OCI-LY7 (cell line): ENCODE results near the gene KCNC1. TPM values are rescaled to one million over a fixed set of nuclear protein-coding genes. Genes with fewer than 3 reads are reported as not detected.

Experiments
- BruUV-seq: library from RNA; stranded (reverse); fragments of 400-500 nt; replicated peaks from 2 replicates; lab custom pipeline; 2021; lab: Mats Ljungman, UMichigan
- CTCF ChIA-PET: fragments of 300-600 bp; sonication (Branson Sonifier 250); formaldehyde crosslinking; loops from one replicate; lab custom pipeline; 2022; ENCODE audit warnings: antibody characterized with exemption; ENCODE audit not compliant: unreplicated experiment; lab: Charles Lee
- POLR2A ChIA-PET: fragments of 300-600 bp; sonication (Branson Sonifier 250); formaldehyde crosslinking; loops from one replicate; lab custom pipeline; 2022; ENCODE audit warnings: antibody characterized with exemption; lab: Charles Lee
- DNase-seq: peaks from one replicate; pipeline ENCODE4 v3.0.0-alpha.2; 2015; ENCODE audit warnings: low spot score
- H2AFZ ChIP-seq: fragments of 200-600 bp; sonication (generic), shearing (Covaris generic); 2 replicates; pipeline ENCODE4 v1.6.1; 2014; ENCODE audit warnings: mild to moderate bottlenecking, antibody characterized with exemption, low read length, moderate library complexity
- H3K27ac ChIP-seq: fragments of 200-600 bp; sonication (generic); 2 replicates; pipeline ENCODE4 v1.5.1; 2014; ENCODE audit warnings: mixed run types, low read depth, mild to moderate bottlenecking, moderate library complexity, low read length, inconsistent platforms; ENCODE audit not compliant: poor library complexity, severe bottlenecking
- H3K36me3 ChIP-seq: fragments of 200-600 bp; sonication (generic); 2 replicates; pipeline ENCODE4 v1.6.1; 2014; ENCODE audit warnings: mild to moderate bottlenecking, antibody characterized with exemption, low read length, moderate library complexity, mixed read lengths; ENCODE audit not compliant: insufficient read depth
- H3K4me1 ChIP-seq: fragments of 200-600 bp; sonication (generic); 2 replicates; pipeline ENCODE4 v1.5.1; 2014; ENCODE audit warnings: mild to moderate bottlenecking, low read length; ENCODE audit not compliant: insufficient read depth, poor library complexity, severe bottlenecking
- H3K4me2 ChIP-seq: fragments of 200-600 bp; sonication (generic); 2 replicates; pipeline ENCODE4 v1.6.1; 2014; ENCODE audit warnings: mild to moderate bottlenecking, low read length
- H3K4me3 ChIP-seq: fragments of 200-600 bp; sonication (generic); 2 replicates; pipeline ENCODE4 v1.5.1; 2014; ENCODE audit warnings: mild to moderate bottlenecking, low read depth, low read length; ENCODE audit not compliant: poor library complexity, severe bottlenecking
- H3K79me2 ChIP-seq: fragments of 200-600 bp; sonication (generic); 2 replicates; pipeline ENCODE4 v1.6.1; 2016; ENCODE audit warnings: low read depth, mild to moderate bottlenecking, low read length, moderate library complexity, mixed read lengths; ENCODE audit not compliant: insufficient read depth
- H3K9me2 ChIP-seq: fragments of 200-600 bp; sonication (generic); 2 replicates; pipeline ENCODE4 v1.6.1; 2016; ENCODE audit warnings: mild to moderate bottlenecking, low read length, mixed read lengths; ENCODE audit not compliant: insufficient read depth
- H3K9me3 ChIP-seq: fragments of 200-600 bp; sonication (generic); 2 replicates; pipeline ENCODE4 v1.6.1; 2014; ENCODE audit warnings: mild to moderate bottlenecking, mixed run types, low read length, mixed read lengths
- H4K20me1 ChIP-seq: fragments of 200-600 bp; sonication (generic); 2 replicates; pipeline ENCODE4 v1.6.1; 2014; ENCODE audit warnings: mild to moderate bottlenecking, antibody characterized with exemption, low read length, moderate library complexity, mixed read lengths; ENCODE audit not compliant: insufficient read depth
- CTCF ChIP-seq: fragments of 200-600 bp; sonication (generic); conservative IDR thresholded peaks from 2 replicates; pipeline ENCODE4 v1.5.1; 2014; ENCODE audit warnings: mild to moderate bottlenecking, antibody characterized with exemption, low read length, moderate library complexity, mixed read lengths
- EZH2phosphoT487 ChIP-seq: fragments of 200-600 bp; sonication (generic); IDR thresholded peaks from 2 replicates; pipeline ENCODE4 v1.6.1; 2018; ENCODE audit warnings: low read depth, borderline replicate concordance, mild to moderate bottlenecking, mixed run types, antibody characterized with exemption, low read length, moderate library complexity, mixed read lengths
- intact Hi-C: fragments of 100-400 bp; cut with micrococcal nuclease; formaldehyde crosslinking; loops from one replicate; pipeline ENCODE4 v1.10.0; 2022; ENCODE audit not compliant: unreplicated experiment
- total RNA-seq, 2 experiments: library from RNA; depleted of rRNA in 1 of 2; stranded (reverse); fragments of >200 nt in 1 of 2; shearing (Covaris generic) in 1 of 2; gene quantifications; 2 replicates each; pipeline ENCODE4 v1.2.3, GENCODE V29; 2014 to 2022

KCNC1 gene
- total RNA-seq, 2 experiments from 2014 or later = not detected

GRCh38 chr11:17721242-17721999 is 13.2 kb upstream of the KCNC1 start:
- H2AFZ ChIP-seq = no peak overlapping the region
- ChIA-PET POLR2A (interaction anchor here (0.6 kb wide), 1 partner anchor 883 kb away, joined by 3 read pairs; no protein-coding TSS in a partner anchor), CTCF (no interaction called here)
- H3K9me3 ChIP-seq = no peaks in the 10 kb centered on the region
- intact Hi-C loops = no loop called here
- BruUV-seq = no TSS peak
- no peaks in the 10 kb centered on the region for H3K79me2 ChIP-seq
- no peaks in the 10 kb centered on the region for H3K9me2 ChIP-seq
- no peaks in the 10 kb centered on the region for H4K20me1 ChIP-seq
- no peak overlapping the region for H3K4me2 ChIP-seq
- H3K36me3 ChIP-seq = no peaks in the 10 kb centered on the region
- H3K27ac ChIP-seq = no peak overlapping the region
- H3K4me1 ChIP-seq = no peaks in the 10 kb centered on the region
- H3K4me3 ChIP-seq = no peak overlapping the region
- DNase-seq = no peak
- TF ChIP-seq CTCF = no peak
- TF ChIP-seq EZH2phosphoT487 = no peak

GRCh38 chr11:17722000-17722643 is 12.5 kb upstream of the KCNC1 start:
- Histone ChIP-seq H2AFZ (no peak overlapping the region), H3K4me2 (no peak overlapping the region), H3K4me1 (no peaks in the 10 kb centered on the region), H3K9me2 (no peaks in the 10 kb centered on the region), H3K27ac (no peak overlapping the region), H3K79me2 (no peaks in the 10 kb centered on the region), H3K36me3 (no peaks in the 10 kb centered on the region), H4K20me1 (no peaks in the 10 kb centered on the region), H3K4me3 (no peak overlapping the region), H3K9me3 (no peaks in the 10 kb centered on the region)
- ChIA-PET CTCF (no interaction called here), POLR2A (no interaction called here)
- DNase-seq = no peak
- no TSS peak for BruUV-seq
- intact Hi-C loops = no loop called here
- no peak for TF ChIP-seq EZH2phosphoT487

GRCh38 chr11:17724020-17724908 is 10.3 kb upstream of the KCNC1 start:
- H3K4me2 ChIP-seq = no peak overlapping the region
- no peaks in the 10 kb centered on the region for H3K4me1 ChIP-seq
- ChIA-PET POLR2A (no interaction called here), CTCF (interaction anchor here (1.0 kb wide), 1 partner anchor 9 kb away, joined by 3 read pairs; no protein-coding TSS in a partner anchor)
- intact Hi-C loops = no loop called here
- no peak overlapping the region for H3K27ac ChIP-seq
- no peak overlapping the region for H3K4me3 ChIP-seq
- no peak for TF ChIP-seq CTCF
- TF ChIP-seq EZH2phosphoT487 = no peak
- no peaks in the 10 kb centered on the region for H3K9me3 ChIP-seq
- no peaks in the 10 kb centered on the region for H3K79me2 ChIP-seq
- H2AFZ ChIP-seq = no peak overlapping the region
- H4K20me1 ChIP-seq = no peaks in the 10 kb centered on the region
- no peak for DNase-seq
- BruUV-seq = no TSS peak
- H3K9me2 ChIP-seq = no peaks in the 10 kb centered on the region
- no peaks in the 10 kb centered on the region for H3K36me3 ChIP-seq
